BLaER1 treated with 17β-estradiol and CSF1 and Interleukin-3, amounts not matched to agents 10 nM and 100 nM (cell line): Measurements from ENCODE around the gene UXS1.

Experiments
- H3K27ac ChIP-seq, 11 experiments: shearing (Covaris generic); formaldehyde crosslinking; 2 replicates each; pipeline ENCODE4 v1.8.1; 2022
- H3K27me3 ChIP-seq, 11 experiments: shearing (Covaris generic); formaldehyde crosslinking; 2 replicates each; pipeline ENCODE4 v1.8.1; 2022
- H3K36me3 ChIP-seq, 11 experiments: shearing (Covaris generic); formaldehyde crosslinking; 2 replicates each; pipeline ENCODE4 v1.8.1; 2022
- H3K4me1 ChIP-seq, 10 experiments: shearing (Covaris generic); formaldehyde crosslinking; 2 replicates each; pipeline ENCODE4 v1.8.1; 2022
- H3K4me2 ChIP-seq, 11 experiments: shearing (Covaris generic); formaldehyde crosslinking; 2 replicates each; pipeline ENCODE4 v1.8.1; 2022
- H3K4me3 ChIP-seq, 10 experiments: shearing (Covaris generic); formaldehyde crosslinking; 2 replicates each; pipeline ENCODE4 v1.8.1; 2022
- H3K9ac ChIP-seq, 11 experiments: shearing (Covaris generic); formaldehyde crosslinking; 2 replicates each; pipeline ENCODE4 v1.8.1; 2022
- H3K9me3 ChIP-seq, 11 experiments: shearing (Covaris generic); formaldehyde crosslinking; replicated peaks in 1 of 11; 2 replicates each; pipeline ENCODE4 v1.8.1; 2022
- H4K20me1 ChIP-seq, 11 experiments: shearing (Covaris generic); formaldehyde crosslinking; 2 replicates each; pipeline ENCODE4 v1.8.1; 2022
- Cebpa-rat ChIP-seq, 11 experiments: shearing (Covaris generic); IDR thresholded peaks; 2 replicates each; pipeline ENCODE4 v1.8.1; 2022

Gene UXS1

DNA sequence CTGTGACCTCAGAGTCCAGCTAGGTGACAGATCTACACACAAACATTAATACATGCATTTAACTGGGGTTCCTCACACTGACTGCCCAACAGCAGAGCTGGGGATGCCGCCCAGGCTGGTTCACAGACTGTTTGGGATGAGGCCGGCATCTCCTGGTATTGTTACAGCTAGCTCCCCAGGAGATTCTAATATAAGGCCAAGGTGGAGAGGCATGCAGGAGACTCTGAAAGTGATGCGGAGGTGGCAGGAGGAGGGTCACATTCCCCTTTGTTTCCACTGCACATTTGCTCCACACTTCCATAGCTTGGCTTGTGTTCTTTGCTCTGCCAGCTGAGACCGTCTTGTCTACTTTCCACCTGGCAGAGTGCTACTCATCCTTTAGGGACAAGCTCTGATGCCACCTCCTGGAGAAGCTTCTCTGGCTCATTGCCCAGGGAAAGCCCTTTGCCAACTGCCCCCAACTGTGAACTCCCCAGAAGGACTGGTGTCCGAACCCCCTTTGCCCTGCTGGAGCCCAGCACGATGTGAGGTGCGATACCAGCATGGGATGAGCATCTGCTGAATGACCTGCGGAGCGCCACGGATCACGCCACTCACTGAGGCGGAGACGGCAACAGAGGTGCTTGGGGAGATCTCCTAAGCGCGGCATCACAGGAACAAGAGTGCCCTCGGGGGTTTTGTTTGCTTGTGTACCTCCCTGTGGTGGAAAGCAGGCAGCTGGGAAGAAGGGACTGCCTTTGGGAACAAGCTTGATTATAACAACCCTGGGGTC lies 88.8 kb downstream of the UXS1 start:
- TF ChIP-seq Cebpa-rat (IDR thresholded peaks at IDR 0.05) = no peak
- Histone ChIP-seq H3K27ac (no peak overlapping the region), H3K36me3 (peaks cover 52 to 100% (median 94%) of the 10 kb centered on the region in 11 experiments), H3K4me1 (peaks cover 7 to 33% (median 24%) of the 10 kb centered on the region in 10 experiments; a peak in 19 of 20 replicates), H3K27me3 (no peaks in the 10 kb centered on the region), H3K4me2 (no peak overlapping the region), H3K9ac (no peak overlapping the region), H3K9me3 (no peaks in the 10 kb centered on the region), H4K20me1 (peaks cover 0 to 75% (median 50%) of the 10 kb centered on the region in 11 experiments; a peak in 17 of 22 replicates), H3K4me3 (no peak overlapping the region)

DNA sequence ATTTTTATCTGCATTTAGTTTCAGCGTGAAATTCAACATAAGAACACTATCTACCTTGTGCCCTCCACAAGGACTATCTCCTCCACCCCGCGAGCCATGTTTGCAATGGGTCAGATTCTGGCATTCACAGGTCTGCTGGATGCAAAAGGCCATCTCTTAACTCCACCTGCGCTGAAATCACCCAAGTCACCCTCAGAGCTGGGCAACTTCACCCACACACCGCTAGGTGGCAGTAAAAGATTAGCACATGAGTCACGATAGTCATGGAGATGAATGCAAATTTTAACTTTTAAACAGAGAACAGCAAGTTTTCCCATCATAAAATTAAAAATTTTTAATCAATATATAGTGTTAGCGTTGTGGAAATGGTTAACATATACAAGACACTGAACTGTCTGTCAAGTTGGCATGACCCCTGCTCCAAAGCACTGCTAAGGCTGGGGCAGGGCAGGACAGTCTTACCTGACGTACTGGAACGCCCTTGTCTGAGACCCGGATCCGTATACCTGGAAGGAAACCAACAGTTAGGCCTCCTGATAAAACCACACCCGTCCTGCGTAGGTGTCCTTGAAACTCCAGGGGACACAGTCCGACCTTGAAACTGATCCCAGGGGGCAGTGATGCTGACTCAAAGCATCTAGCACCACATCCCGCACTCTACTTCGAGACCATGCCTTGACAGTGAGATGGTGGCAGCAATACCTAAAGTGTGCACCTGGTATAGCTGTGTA lies 89.6 kb downstream of the UXS1 start:
- Histone ChIP-seq H3K4me2 (no peak overlapping the region), H3K27me3 (no peaks in the 10 kb centered on the region), H3K4me1 (peaks cover 7 to 24% (median 17%) of the 10 kb centered on the region in 10 experiments; a peak in 18 of 20 replicates), H3K36me3 (peaks cover 52 to 100% (median 94%) of the 10 kb centered on the region in 11 experiments), H3K27ac (no peak overlapping the region), H4K20me1 (peaks cover 0 to 74% (median 46%) of the 10 kb centered on the region in 11 experiments; a peak in 17 of 22 replicates), H3K4me3 (no peak overlapping the region), H3K9me3 (no peaks in the 10 kb centered on the region), H3K9ac (no peak overlapping the region)
- TF ChIP-seq Cebpa-rat (IDR thresholded peaks at IDR 0.05) = no peak

GRCh38 chr2:106099691-106100090 lies 94.4 kb downstream of the UXS1 start:
- peaks cover 0 to 54% (median 23%) of the 10 kb centered on the region in 11 experiments; a peak in 16 of 22 replicates for H4K20me1 ChIP-seq

DNA sequence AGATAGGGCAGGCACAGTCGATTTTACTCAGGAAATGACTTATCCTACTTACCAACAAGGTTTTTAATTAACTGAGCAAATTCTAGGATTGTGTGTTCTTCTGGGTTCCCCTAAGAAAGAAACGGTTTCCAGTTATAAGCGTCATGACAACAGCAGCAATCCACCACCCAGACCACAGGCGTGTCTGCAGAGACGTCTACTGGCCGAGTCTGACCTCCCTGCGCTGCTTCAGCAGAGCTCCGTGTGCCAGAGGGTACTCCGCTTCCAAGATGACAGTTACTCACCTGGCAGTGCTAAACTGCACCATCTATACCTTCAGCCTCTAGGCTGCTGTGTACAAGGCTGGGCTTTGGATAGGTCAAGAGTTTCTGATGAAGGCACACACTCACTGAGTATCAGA lies 95.4 kb downstream of the UXS1 start:
- Histone ChIP-seq H3K4me1 (peaks cover 16 to 38% (median 33%) of the 10 kb centered on the region in 10 experiments), H3K27me3 (no peaks in the 10 kb centered on the region), H3K36me3 (peaks cover 59 to 100% (median 99%) of the 10 kb centered on the region in 11 experiments), H3K9ac (no peak overlapping the region), H3K27ac (no peak overlapping the region), H3K4me3 (no peak overlapping the region), H4K20me1 (peaks cover 0 to 53% (median 15%) of the 10 kb centered on the region in 11 experiments; a peak in 14 of 22 replicates), H3K9me3 (no peaks in the 10 kb centered on the region), H3K4me2 (no peak overlapping the region)
- no peak for TF ChIP-seq Cebpa-rat (IDR thresholded peaks at IDR 0.05)

More at GRCh38 chr2:106099691-106100090, 94.4 kb downstream of the UXS1 start:
- H3K36me3 ChIP-seq = peaks cover 50 to 100% (median 97%) of the 10 kb centered on the region in 11 experiments
- no peak overlapping the region for H3K4me2 ChIP-seq
- H3K9ac ChIP-seq = no peak overlapping the region
- peaks cover 16 to 33% (median 30%) of the 10 kb centered on the region in 10 experiments for H3K4me1 ChIP-seq
- H3K9me3 ChIP-seq = no peaks in the 10 kb centered on the region
- no peak overlapping the region for H3K4me3 ChIP-seq
- no peak overlapping the region for H3K27ac ChIP-seq
- H3K27me3 ChIP-seq = no peaks in the 10 kb centered on the region
- no peak for TF ChIP-seq Cebpa-rat (IDR thresholded peaks at IDR 0.05)

DNA sequence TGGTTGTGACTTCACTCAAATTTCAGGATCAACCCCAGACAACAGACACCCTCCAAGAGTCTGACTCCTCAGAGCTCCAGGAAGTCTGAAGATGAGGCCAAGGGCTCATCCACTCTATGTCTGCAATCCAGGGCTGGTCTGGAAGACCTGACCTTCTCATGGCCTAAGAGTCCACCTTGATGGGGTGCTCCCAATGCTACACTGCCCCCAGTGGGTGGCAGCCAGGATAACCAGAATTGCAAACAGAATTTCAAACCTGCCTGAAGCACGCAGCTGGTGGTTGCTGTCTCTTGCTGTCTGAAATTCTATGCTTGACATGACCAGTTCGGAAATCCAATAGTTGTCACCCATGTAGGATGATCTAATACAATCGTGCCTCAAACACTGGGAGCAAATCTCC lies 96.0 kb downstream of the UXS1 start:
- H3K9ac ChIP-seq = 0 out of 22 replicates have a peak overlapping the region, but pooled peaks of 1 of the 11 experiments have one; percentile 14
- peaks cover 65 to 100% (median 99%) of the 10 kb centered on the region in 11 experiments for H3K36me3 ChIP-seq
- H3K4me3 ChIP-seq = no peak overlapping the region
- no peak for TF ChIP-seq Cebpa-rat (IDR thresholded peaks at IDR 0.05)
- peaks cover 0 to 48% (median 13%) of the 10 kb centered on the region in 11 experiments; a peak in 14 of 22 replicates for H4K20me1 ChIP-seq
- no peaks in the 10 kb centered on the region for H3K9me3 ChIP-seq
- no peak overlapping the region for H3K27ac ChIP-seq
- H3K4me1 ChIP-seq = peaks cover 16 to 38% (median 33%) of the 10 kb centered on the region in 10 experiments
- peak overlapping the region in 2 of 11 experiments; percentile 50 to 68; a peak in 2 of 22 replicates for H3K4me2 ChIP-seq
- no peaks in the 10 kb centered on the region for H3K27me3 ChIP-seq

GRCh38 chr2:106097038-106098000 lies 96.8 kb downstream of the UXS1 start:
- H3K4me2 ChIP-seq = peak overlapping the region in 10 of 11 experiments; percentile 15 to 68 (median 52); a peak in 19 of 22 replicates
- H3K27ac ChIP-seq = no peak overlapping the region
- no peak overlapping the region for H3K4me3 ChIP-seq
- no peaks in the 10 kb centered on the region for H3K27me3 ChIP-seq
- H3K4me1 ChIP-seq = peaks cover 16 to 38% (median 33%) of the 10 kb centered on the region in 10 experiments
- H3K9ac ChIP-seq = 0 out of 22 replicates have a peak overlapping the region, but pooled peaks of 1 of the 11 experiments have one; percentile 14
- H3K9me3 ChIP-seq = peaks cover 0 to 4% (median 0%) of the 10 kb centered on the region in 11 experiments; a peak in 1 of 22 replicates
- peaks cover 72 to 100% (median 99%) of the 10 kb centered on the region in 11 experiments for H3K36me3 ChIP-seq
- no peak for TF ChIP-seq Cebpa-rat (IDR thresholded peaks at IDR 0.05)
- peaks cover 0 to 46% (median 13%) of the 10 kb centered on the region in 11 experiments; a peak in 14 of 22 replicates for H4K20me1 ChIP-seq

DNA sequence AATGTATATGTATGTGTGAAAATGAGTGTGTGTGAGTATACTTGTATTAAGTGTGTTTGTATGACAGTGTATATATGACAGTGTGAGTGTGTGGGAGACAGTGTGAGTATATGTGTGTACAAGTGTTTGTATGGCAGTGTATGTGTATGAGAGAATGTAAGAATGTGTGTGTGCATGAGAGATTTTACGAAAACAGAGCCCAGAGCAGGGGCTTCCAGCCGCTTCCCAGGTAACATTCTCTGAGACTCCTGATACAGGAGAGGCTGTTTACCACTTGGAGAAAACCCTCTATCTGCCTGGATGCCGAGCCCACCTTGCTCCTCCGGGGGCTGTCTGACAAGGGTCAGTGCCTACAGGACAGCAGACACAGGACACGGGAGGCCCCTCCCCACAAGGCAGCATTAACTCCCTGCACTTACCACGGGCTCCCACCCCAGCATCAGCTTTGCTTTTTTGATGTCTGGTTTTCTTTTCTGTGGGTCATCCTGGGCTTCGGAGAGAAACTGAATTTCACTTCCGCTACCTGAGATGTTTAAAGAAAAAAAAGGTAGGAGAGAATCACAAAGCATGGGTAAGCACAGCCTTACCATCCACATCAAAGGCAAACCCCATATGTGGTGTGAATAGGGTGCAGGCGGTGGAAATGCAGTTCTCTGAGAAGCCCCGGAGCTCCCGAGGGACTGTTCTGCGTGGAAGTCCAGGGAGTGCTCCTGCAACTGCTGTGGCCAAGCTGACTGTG lies 97.6 kb downstream of the UXS1 start:
- Histone ChIP-seq H3K27me3 (no peaks in the 10 kb centered on the region), H3K4me1 (peaks cover 16 to 38% (median 33%) of the 10 kb centered on the region in 10 experiments), H4K20me1 (peaks cover 0 to 46% (median 13%) of the 10 kb centered on the region in 11 experiments; a peak in 14 of 22 replicates), H3K4me2 (peak overlapping the region; percentile 15 to 68 (median 53); a peak in 21 of 22 replicates), H3K27ac (peak overlapping the region in 7 of 11 experiments; percentile 16 to 57 (median 45); a peak in 9 of 22 replicates), H3K36me3 (peaks cover 77 to 100% (median 99%) of the 10 kb centered on the region in 11 experiments), H3K4me3 (no peak overlapping the region), H3K9me3 (peaks cover 0 to 12% (median 0%) of the 10 kb centered on the region in 11 experiments; a peak in 4 of 22 replicates), H3K9ac (no peak overlapping the region; a peak in 1 of 22 replicates)
- no peak for TF ChIP-seq Cebpa-rat (IDR thresholded peaks at IDR 0.05)
